Muscle layer of duodenum (tissue), 2 donors: ENCODE results near the gene FRYL.
"Not testable (repeated sequence)": the region's sequence is repeated elsewhere in the genome, so short reads cannot be mapped to it uniquely, and the experiment has no call there.

Experiments used
- H3K27ac ChIP-seq: one replicate; pipeline ENCODE4 v1.7.0; 2013; ENCODE audit warnings: mild to moderate bottlenecking, low read length
- H3K27me3 ChIP-seq: one replicate; pipeline ENCODE4 v1.7.0; 2013; ENCODE audit warnings: low read depth, mild to moderate bottlenecking, control low read depth, low read length
- H3K36me3 ChIP-seq, 2 donors: one replicate each; pipeline ENCODE4 v1.7.0; 2013; ENCODE audit warnings: low read length in 2 of 2, control low read depth in 1 of 2, mild to moderate bottlenecking in 1 of 2; ENCODE audit not compliant: insufficient read depth in 2 of 2, control insufficient read depth in 1 of 2
- H3K4me1 ChIP-seq, 2 donors: one replicate each; pipeline ENCODE4 v1.7.0; 2013; ENCODE audit warnings: low read length in 2 of 2, mild to moderate bottlenecking in 2 of 2, control low read depth in 1 of 2, moderate library complexity in 1 of 2; ENCODE audit not compliant: insufficient read depth in 2 of 2, control insufficient read depth in 1 of 2
- H3K4me3 ChIP-seq, 2 donors: one replicate each; pipeline ENCODE4 v1.7.0; 2013; ENCODE audit warnings: low read length in 2 of 2, low read depth in 1 of 2, mild to moderate bottlenecking in 1 of 2
- H3K9me3 ChIP-seq, 2 donors: one replicate each; pipeline ENCODE4 v1.7.0; 2013; ENCODE audit warnings: low read length in 2 of 2, control low read depth in 1 of 2, mild to moderate bottlenecking in 1 of 2; ENCODE audit not compliant: control insufficient read depth in 1 of 2
- donor health status: healthy.

The FRYL gene

DNA sequence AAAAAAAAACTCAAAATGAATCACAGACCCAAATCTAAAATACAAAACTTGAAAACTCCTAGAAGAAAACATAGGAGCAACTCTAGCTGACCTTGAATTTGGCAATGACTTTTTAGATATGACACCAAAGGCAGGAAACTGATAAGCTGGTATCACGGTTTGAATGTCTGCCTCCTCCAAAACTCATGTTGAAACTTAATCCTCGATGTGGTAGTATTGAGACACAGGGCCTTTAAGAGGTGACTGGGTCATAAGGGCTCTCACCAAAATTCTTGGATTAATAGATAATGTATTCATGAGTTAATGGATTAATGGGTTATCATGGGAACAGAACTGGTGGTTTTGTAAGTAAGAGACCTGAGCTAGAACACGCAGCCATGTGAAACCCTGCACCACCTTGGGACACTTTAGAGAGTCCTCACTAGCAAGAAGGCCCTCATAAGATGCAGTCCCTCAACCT is 40.5 kb downstream of the FRYL start:
- Histone ChIP-seq H3K27me3 (no peaks in the 10 kb centered on the region), H3K36me3 (no peaks in the 10 kb centered on the region), H3K9me3 (no peaks in the 10 kb centered on the region), H3K4me1 (no peaks in the 10 kb centered on the region), H3K27ac (no peak overlapping the region), H3K4me3 (no peak overlapping the region)

- Histone ChIP-seq H3K27ac (no peak overlapping the region), H3K27me3 (no peaks in the 10 kb centered on the region), H3K36me3 (no peaks in the 10 kb centered on the region), H3K4me1 (no peaks in the 10 kb centered on the region), H3K9me3 (no peaks in the 10 kb centered on the region), H3K4me3 (no peak overlapping the region)
Measured at GRCh38 chr4:48738856-48739255, 41.2 kb downstream of the FRYL start.

GRCh38 chr4:48728906-48729496 is 51.1 kb downstream of the FRYL start:
- not testable (repeated sequence) for H3K9me3 ChIP-seq, H3K27ac ChIP-seq, H3K36me3 ChIP-seq, H3K4me3 ChIP-seq, H3K27me3 ChIP-seq
- H3K4me1 ChIP-seq, result peaks cover 0 to 11% of the 10 kb centered on the region in 2 donors

DNA sequence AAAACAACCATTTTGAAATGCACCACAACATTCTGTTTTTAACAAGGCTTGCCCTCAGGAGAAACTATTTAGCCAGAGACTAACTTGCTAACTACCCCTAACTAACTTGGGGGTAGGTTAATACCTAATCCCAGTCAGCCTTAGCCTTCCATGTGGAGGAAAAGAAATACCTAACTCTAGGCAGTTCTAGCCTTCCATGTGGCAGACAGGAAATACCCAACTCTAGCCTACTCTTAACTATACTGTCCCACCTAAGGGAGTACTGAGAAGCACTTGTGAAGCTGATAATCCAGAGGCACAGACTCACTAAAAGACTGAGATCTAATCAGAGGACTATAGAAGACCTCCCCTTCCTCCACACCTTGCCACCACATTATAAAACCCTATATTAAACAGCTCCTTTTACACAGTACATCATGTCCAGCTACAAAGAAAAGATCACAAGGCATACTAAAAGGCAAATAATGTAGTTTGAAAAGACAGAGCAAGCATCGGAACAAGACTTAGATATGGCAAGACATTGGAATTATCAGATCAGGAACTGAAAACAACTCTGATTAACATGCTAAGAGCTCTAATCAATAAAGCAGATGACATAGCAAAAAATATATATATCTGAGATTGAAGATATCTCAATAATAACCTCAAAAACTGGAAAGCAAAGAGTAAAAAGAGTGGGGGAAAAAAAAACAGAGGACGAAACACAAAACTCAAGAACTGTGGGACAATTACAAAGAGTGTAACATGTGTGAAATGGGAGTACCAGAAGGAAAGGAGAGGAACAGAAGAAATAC is 52.2 kb downstream of the FRYL start:
- H3K4me3 ChIP-seq, result no peak overlapping the region
- H3K4me1 ChIP-seq, result peaks cover 0 to 11% of the 10 kb centered on the region in 2 donors
- no peak overlapping the region for H3K27ac ChIP-seq
- no peaks in the 10 kb centered on the region for H3K27me3 ChIP-seq
- H3K36me3 ChIP-seq, result no peaks in the 10 kb centered on the region
- no peaks in the 10 kb centered on the region for H3K9me3 ChIP-seq

DNA sequence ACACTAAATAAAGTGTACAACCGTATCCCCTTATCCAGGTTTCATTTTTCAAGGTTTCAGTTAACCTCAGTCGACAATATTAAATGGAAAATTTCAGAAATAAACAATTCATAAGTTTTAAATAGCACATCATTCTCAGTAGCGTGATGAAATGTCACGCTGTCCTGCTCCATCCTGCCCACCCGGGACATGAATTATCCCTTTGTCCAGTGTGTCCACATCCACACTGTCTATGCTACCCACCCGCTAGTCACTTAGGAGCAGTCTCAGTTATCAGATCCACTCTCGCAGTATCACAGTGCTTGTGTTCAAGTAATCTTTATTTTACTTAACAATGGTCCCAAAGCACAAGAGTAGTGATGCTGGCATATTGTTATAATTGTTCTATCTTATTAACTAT is 54.7 kb downstream of the FRYL start:
- Histone ChIP-seq H3K27me3 (no peaks in the 10 kb centered on the region), H3K4me3 (no peak overlapping the region), H3K36me3 (no peaks in the 10 kb centered on the region), H3K4me1 (peaks cover 0 to 11% of the 10 kb centered on the region in 2 donors), H3K9me3 (no peaks in the 10 kb centered on the region), H3K27ac (no peak overlapping the region)

GRCh38 chr4:48722509-48723446 is 57.3 kb downstream of the FRYL start:
- Histone ChIP-seq H3K27me3 (no peaks in the 10 kb centered on the region), H3K9me3 (no peaks in the 10 kb centered on the region), H3K4me1 (peaks cover 0 to 5% of the 10 kb centered on the region in 2 donors), H3K36me3 (no peaks in the 10 kb centered on the region), H3K4me3 (no peak overlapping the region), H3K27ac (no peak overlapping the region)

GRCh38 chr4:48720459-48720858 is 59.6 kb downstream of the FRYL start:
- Histone ChIP-seq H3K9me3 (no peaks in the 10 kb centered on the region), H3K27ac (no peak overlapping the region), H3K4me3 (no peak overlapping the region), H3K36me3 (no peaks in the 10 kb centered on the region), H3K27me3 (no peaks in the 10 kb centered on the region), H3K4me1 (peaks cover 0 to 5% of the 10 kb centered on the region in 2 donors)

GRCh38 chr4:48718818-48719465 is 61.1 kb downstream of the FRYL start:
- H3K36me3 ChIP-seq, result no peaks in the 10 kb centered on the region
- no peaks in the 10 kb centered on the region for H3K9me3 ChIP-seq
- no peak overlapping the region for H3K27ac ChIP-seq
- no peaks in the 10 kb centered on the region for H3K27me3 ChIP-seq
- H3K4me3 ChIP-seq, result no peak overlapping the region
- H3K4me1 ChIP-seq, result no peaks in the 10 kb centered on the region

DNA sequence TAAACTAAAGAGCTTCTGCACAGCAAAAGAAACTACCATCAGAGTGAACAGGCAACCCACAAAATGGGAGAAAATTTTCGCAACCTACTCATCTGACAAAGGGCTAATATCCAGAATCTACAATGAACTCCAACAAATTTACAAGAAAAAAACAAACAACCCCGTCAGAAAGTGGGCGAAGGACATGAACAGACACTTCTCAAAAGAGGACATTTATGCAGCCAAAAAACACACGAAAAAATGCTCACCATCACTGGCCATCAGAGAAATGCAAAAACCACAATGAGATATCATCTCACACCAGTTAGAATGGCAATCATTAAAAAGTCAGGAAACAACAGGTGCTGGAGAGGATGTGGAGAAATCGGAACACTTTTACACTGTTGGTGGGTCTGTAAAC is 63.8 kb downstream of the FRYL start:
- H3K4me3 ChIP-seq, H3K27me3 ChIP-seq, H3K4me1 ChIP-seq, H3K9me3 ChIP-seq, H3K27ac ChIP-seq, H3K36me3 ChIP-seq: not testable (repeated sequence)

DNA sequence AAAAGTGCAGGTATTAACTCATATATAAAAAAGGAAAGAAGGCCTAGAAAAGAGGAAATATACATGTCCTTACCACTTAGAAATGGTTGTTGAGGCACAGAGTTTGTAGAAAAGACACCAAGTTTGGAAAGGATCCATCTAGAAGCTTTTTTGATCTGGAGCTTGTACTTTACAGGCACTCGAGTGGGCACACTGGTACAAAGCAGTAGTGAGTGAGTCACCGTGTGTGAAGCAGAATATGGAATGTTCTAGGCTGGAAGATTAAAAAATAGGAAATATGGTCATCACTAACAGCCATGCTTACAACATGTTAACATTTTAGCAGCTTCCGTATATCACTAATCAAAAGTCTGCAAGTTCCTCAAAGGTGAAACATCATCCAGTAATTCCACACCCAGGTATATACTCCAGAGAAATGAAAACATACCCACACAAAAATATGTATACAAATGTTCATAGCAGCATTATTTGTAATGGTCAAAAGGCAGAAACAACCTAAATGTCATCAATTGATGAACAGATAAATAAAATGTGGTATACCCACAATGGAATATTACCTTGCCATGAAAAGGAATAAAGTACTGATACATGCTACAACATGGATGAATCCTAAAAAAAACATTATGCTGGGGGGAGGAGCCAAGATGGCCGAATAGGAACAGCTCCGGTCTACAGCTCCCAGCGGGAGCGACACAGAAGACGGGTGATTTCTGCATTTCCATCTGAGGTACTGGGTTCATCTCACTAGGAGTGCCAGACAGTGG is 69.5 kb downstream of the FRYL start:
- Histone ChIP-seq H3K9me3 (no peaks in the 10 kb centered on the region), H3K36me3 (peaks cover 5% of the 10 kb centered on the region in 2 donors), H3K4me1 (no peaks in the 10 kb centered on the region), H3K27ac (no peak overlapping the region), H3K27me3 (no peaks in the 10 kb centered on the region), H3K4me3 (no peak overlapping the region)
